Astrocyte (in vitro differentiated cells and primary cell): ENCODE data around the gene PPP2R5C.

ENCODE experiments used
- CTCF ChIP-seq: IDR thresholded peaks from 2 replicates; pipeline ENCODE4 v1.5.1; 2011; ENCODE audit warnings: low read depth, mild to moderate bottlenecking, inconsistent platforms, low read length, moderate library complexity; ENCODE audit not compliant: insufficient read depth
- EZH2 ChIP-seq: IDR thresholded peaks from 2 replicates; pipeline ENCODE4 v1.6.1; 2012; ENCODE audit warnings: mild to moderate bottlenecking, low read length, inconsistent platforms; ENCODE audit not compliant: insufficient read depth

- no peak for TF ChIP-seq CTCF
- no peak for TF ChIP-seq EZH2
These were observed 30.5 kb downstream of the PPP2R5C start for GRCh38 chr14:101791919-101792572.
